ENCODE measurements around the gene CTNNB1.

CTNNB1 gene

GRCh38 chr3:41198950-41199865, at the start of gene CTNNB1:
CTNNB1 (plus strand) TSS chr3:41199505; CDS start chr3:41224069, 24,564 bp downstream.
- peak; percentile 91 for DNase-seq

GRCh38 chr3:41155834-41156233, 43.5 kb upstream of the CTNNB1 start:
- no peak for DNase-seq

- no peak for DNase-seq
These were observed 40.4 kb upstream of the CTNNB1 start for GRCh38 chr3:41158947-41159346.

GRCh38 chr3:41159588-41160189, 39.6 kb upstream of the CTNNB1 start:
- no peak for DNase-seq

GRCh38 chr3:41162541-41162940, 36.8 kb upstream of the CTNNB1 start:
- no peak for DNase-seq

- no peak for DNase-seq
These were observed 36.3 kb upstream of the CTNNB1 start for GRCh38 chr3:41163006-41163405.

- no peak for DNase-seq
These were observed 35.9 kb upstream of the CTNNB1 start for GRCh38 chr3:41163421-41163820.

GRCh38 chr3:41164777-41165176, 34.5 kb upstream of the CTNNB1 start:
- DNase-seq, result no peak

- DNase-seq, result no peak
These were observed 31.4 kb upstream of the CTNNB1 start for GRCh38 chr3:41167722-41168497.

GRCh38 chr3:41169023-41169422, 30.3 kb upstream of the CTNNB1 start:
- DNase-seq, result no peak

- DNase-seq, result no peak
These were observed 25.1 kb upstream of the CTNNB1 start for GRCh38 chr3:41173926-41174885.

- DNase-seq, result no peak
These were observed 23.9 kb upstream of the CTNNB1 start for GRCh38 chr3:41175365-41175764.

- no peak for DNase-seq
These were observed 22.7 kb upstream of the CTNNB1 start for GRCh38 chr3:41176596-41176995.

- DNase-seq, result no peak
These were observed 20.7 kb upstream of the CTNNB1 start for GRCh38 chr3:41178576-41178975.

- DNase-seq, result no peak
These were observed 18.9 kb upstream of the CTNNB1 start for GRCh38 chr3:41180396-41180795.

- no peak for DNase-seq
These were observed 16.7 kb upstream of the CTNNB1 start for GRCh38 chr3:41182504-41183059.

GRCh38 chr3:41184394-41184793, 14.9 kb upstream of the CTNNB1 start:
- DNase-seq, result no peak

- no peak for DNase-seq
These were observed 13.0 kb upstream of the CTNNB1 start for GRCh38 chr3:41186297-41186696.

GRCh38 chr3:41188306-41188705, 11.0 kb upstream of the CTNNB1 start:
- peak; percentile 62 for DNase-seq

- peak; percentile 28 for DNase-seq
These were observed 8.6 kb upstream of the CTNNB1 start for GRCh38 chr3:41190509-41191284.

- DNase-seq, result no peak
These were observed 6.4 kb upstream of the CTNNB1 start for GRCh38 chr3:41192885-41193284.
